ENCODE measurements around the gene NTRK3.

- TF ChIP-seq CTCF (optimal IDR thresholded peaks at IDR 0.05 in 1 of 3, IDR thresholded peaks at IDR 0.05 in 1 of 3, conservative IDR thresholded peaks at IDR 0.05 in 1 of 3; ENCODE audit: extremely low read depth in 1 of 3, insufficient read depth in 2 of 3, low read length in 3 of 3): no peak
- no peak for TF ChIP-seq EZH2 (IDR thresholded peaks at IDR 0.05; ENCODE audit: low read length)
These were observed 301.1 kb downstream of the NTRK3 start for GRCh38 chr15:87955284-87955909.
